OCI-LY3 (cell line): ENCODE data around the gene TANC1.

Experiments used
- H2AFZ ChIP-seq: fragments of 200-600, 300-600 bp; shearing (Covaris generic); 2 replicates; pipeline ENCODE4 v1.6.0; 2014; ENCODE audit warnings: antibody characterized with exemption, low read depth, low read length
- H3K27ac ChIP-seq: fragments of 200-600, 300-600 bp; sonication (generic); 2 replicates; pipeline ENCODE4 v1.5.1; 2014; ENCODE audit warnings: mild to moderate bottlenecking, low read length, moderate library complexity, mixed read lengths
- H3K27me3 ChIP-seq: fragments of 200-600, 300-600 bp; sonication (generic); 2 replicates; pipeline ENCODE4 v1.6.1; 2014; ENCODE audit warnings: low read depth, low read length, mixed read lengths
- H3K36me3 ChIP-seq: fragments of 200-600, 300-600 bp; sonication (generic); replicated peaks from 2 replicates; pipeline ENCODE3; 2014; ENCODE audit warnings: low read depth, low read length, mixed read lengths
- H3K4me1 ChIP-seq: fragments of 300-600, 200-600 bp; sonication (generic); 2 replicates; pipeline ENCODE4 v1.6.1; 2014; ENCODE audit warnings: low read length, mixed read lengths
- H3K4me2 ChIP-seq: fragments of 200-600, 300-600 bp; sonication (generic); 2 replicates; pipeline ENCODE4 v1.6.1; 2014; ENCODE audit warnings: low read length, mixed read lengths
- H3K4me3 ChIP-seq: fragments of 300-600, 200-600 bp; sonication (generic); 2 replicates; pipeline ENCODE4 v1.5.1; 2014; ENCODE audit warnings: antibody characterized with exemption, mild to moderate bottlenecking, low read length, moderate library complexity
- H3K79me2 ChIP-seq: fragments of 300-600, 200-600 bp; shearing (Covaris generic); 2 replicates; pipeline ENCODE4 v1.6.1; 2014; ENCODE audit warnings: mild to moderate bottlenecking, low read length, mixed read lengths
- H3K9ac ChIP-seq: fragments of 300-600, 200-600 bp; shearing (Covaris generic); 2 replicates; pipeline ENCODE4 v1.6.0; 2014; ENCODE audit warnings: mild to moderate bottlenecking, low read length, moderate library complexity
- H3K9me3 ChIP-seq: fragments of 200-600, 300-600 bp; shearing (Covaris generic); 2 replicates; pipeline ENCODE4 v1.6.1; 2014; ENCODE audit warnings: low read length, mixed read lengths; ENCODE audit not compliant: insufficient read depth
- H4K20me1 ChIP-seq: fragments of 200-600, 300-600 bp; sonication (generic); 2 replicates; pipeline ENCODE4 v1.6.1; 2016; ENCODE audit warnings: low read length, mixed read lengths; ENCODE audit not compliant: insufficient read depth
- EZH2phosphoT487 ChIP-seq: fragments of 200-600 bp; shearing (Covaris generic); IDR thresholded peaks from 2 replicates; pipeline ENCODE4 v1.6.1; 2018; ENCODE audit warnings: antibody characterized with exemption, mixed run types, low read depth
- TF ChIP-seq, protein P1 (sequence below): fragments of 200-600, 300-600 bp; sonication (generic); IDR thresholded peaks from 2 replicates; pipeline ENCODE4 v1.5.1; 2014; ENCODE audit warnings: antibody characterized with exemption, low read length, low read depth

Gene TANC1

DNA sequence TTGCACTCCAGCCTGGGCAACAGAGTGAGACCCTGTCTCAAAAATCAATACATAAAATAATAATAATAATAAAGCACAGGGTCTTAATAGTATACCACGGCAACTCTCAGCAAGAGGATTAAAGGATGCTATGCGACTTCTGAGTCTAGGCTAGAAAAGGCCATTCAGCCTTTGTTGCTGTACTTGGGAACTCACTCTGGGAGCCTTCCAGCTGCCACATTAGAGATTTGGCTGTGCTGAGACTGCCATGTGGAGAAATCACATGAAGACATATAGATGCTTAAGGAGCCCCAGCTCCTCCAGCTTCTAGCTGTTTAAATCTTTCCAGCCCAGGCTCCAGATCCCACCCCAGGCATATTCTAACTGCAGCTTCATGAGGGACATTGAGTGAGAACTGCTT is 8.2 kb upstream of the TANC1 start:
- Histone ChIP-seq H3K79me2 (no peaks in the 10 kb centered on the region), H3K4me1 (no peaks in the 10 kb centered on the region), H3K4me3 (no peak overlapping the region), H4K20me1 (no peaks in the 10 kb centered on the region), H3K4me2 (no peak overlapping the region), H2AFZ (no peak overlapping the region), H3K9me3 (no peaks in the 10 kb centered on the region), H3K27me3 (peaks cover 5% of the 10 kb centered on the region; the same call in 1 of the 2 replicates), H3K36me3 (no peaks in the 10 kb centered on the region), H3K9ac (no peak overlapping the region), H3K27ac (no peak overlapping the region)
- TF ChIP-seq EZH2phosphoT487: no peak
- TF ChIP-seq, protein P1, sequence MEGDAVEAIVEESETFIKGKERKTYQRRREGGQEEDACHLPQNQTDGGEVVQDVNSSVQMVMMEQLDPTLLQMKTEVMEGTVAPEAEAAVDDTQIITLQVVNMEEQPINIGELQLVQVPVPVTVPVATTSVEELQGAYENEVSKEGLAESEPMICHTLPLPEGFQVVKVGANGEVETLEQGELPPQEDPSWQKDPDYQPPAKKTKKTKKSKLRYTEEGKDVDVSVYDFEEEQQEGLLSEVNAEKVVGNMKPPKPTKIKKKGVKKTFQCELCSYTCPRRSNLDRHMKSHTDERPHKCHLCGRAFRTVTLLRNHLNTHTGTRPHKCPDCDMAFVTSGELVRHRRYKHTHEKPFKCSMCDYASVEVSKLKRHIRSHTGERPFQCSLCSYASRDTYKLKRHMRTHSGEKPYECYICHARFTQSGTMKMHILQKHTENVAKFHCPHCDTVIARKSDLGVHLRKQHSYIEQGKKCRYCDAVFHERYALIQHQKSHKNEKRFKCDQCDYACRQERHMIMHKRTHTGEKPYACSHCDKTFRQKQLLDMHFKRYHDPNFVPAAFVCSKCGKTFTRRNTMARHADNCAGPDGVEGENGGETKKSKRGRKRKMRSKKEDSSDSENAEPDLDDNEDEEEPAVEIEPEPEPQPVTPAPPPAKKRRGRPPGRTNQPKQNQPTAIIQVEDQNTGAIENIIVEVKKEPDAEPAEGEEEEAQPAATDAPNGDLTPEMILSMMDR: no peak

DNA sequence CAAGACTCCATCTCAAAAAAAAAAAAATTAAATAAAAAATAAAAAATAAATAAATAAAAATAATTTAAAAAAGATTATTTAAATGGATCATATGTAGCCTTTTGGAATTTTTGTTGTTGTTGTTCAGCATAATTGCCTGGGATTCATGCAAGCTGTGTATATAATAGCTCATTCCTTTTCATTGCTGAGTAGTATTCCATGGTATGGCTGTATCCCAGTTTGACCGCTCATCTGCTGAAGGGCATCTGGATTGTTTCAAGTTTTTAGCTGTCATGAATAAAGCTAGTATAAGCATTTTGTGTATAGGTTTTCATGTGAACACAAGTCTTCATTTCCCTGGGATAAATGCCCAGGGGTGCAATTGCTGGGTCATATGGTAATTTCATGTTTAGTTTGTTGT is 6.4 kb upstream of the TANC1 start:
- H3K36me3 ChIP-seq: no peaks in the 10 kb centered on the region
- TF ChIP-seq, protein P1: no peak
- TF ChIP-seq EZH2phosphoT487: no peak

DNA sequence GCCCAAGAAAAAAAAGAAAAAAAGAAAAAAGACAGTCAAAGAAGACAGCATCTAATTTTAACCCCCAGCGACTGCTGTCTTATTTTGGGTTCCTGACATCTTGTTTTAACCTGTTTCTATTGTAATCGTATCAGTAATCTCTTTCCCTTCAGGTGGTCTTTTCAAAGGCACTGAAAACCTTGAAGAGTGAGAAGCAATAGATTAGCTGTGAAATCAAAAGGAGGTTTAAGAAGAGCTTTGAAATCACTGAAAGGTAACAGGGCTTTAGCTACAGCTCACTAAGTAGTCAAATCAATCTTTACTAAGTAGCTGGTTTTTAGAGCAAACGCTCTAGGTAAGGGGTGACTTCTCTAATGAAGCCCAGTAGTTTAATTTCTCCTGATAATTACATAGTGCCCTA is 5.4 kb upstream of the TANC1 start:
- Histone ChIP-seq H3K4me3 (no peak overlapping the region), H3K4me1 (no peaks in the 10 kb centered on the region), H2AFZ (no peak overlapping the region), H4K20me1 (no peaks in the 10 kb centered on the region), H3K36me3 (no peaks in the 10 kb centered on the region), H3K9me3 (no peaks in the 10 kb centered on the region), H3K79me2 (no peaks in the 10 kb centered on the region), H3K27me3 (0 out of 2 replicates have a peak, but pooled peaks cover 5% of the 10 kb centered on the region), H3K9ac (no peak overlapping the region), H3K4me2 (no peak overlapping the region), H3K27ac (no peak overlapping the region)
- TF ChIP-seq, protein P1: no peak
- TF ChIP-seq EZH2phosphoT487: no peak

More for the DNA sequence above, 6.4 kb upstream of the TANC1 start:
- Histone ChIP-seq H3K4me1 (no peaks in the 10 kb centered on the region), H4K20me1 (no peaks in the 10 kb centered on the region), H3K9me3 (no peaks in the 10 kb centered on the region), H3K27me3 (peaks cover 5% of the 10 kb centered on the region; the same call in 1 of the 2 replicates), H2AFZ (no peak overlapping the region), H3K79me2 (no peaks in the 10 kb centered on the region), H3K9ac (no peak overlapping the region), H3K4me3 (no peak overlapping the region), H3K4me2 (no peak overlapping the region), H3K27ac (no peak overlapping the region)

DNA sequence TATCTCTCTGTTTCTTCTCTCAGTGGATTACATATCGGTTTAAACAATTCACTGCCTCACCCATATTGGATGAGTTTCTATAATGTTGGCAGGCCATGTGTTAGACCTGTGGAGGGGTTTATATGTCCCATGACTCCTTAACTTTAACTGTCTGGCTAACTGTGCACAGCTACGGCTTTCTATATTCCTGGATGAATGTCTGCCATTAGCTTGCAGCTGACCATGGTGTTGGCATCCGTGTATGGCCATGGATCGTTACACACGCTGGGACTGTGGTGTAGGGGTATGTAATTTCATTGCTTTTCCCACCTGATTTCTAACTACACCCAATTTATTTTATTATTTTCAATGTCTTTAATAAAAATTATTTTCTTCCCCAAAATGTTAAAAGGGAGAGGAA is 3.3 kb upstream of the TANC1 start:
- Histone ChIP-seq H3K9ac (no peak overlapping the region), H3K79me2 (no peaks in the 10 kb centered on the region), H3K9me3 (no peaks in the 10 kb centered on the region), H3K4me2 (no peak overlapping the region), H3K36me3 (no peaks in the 10 kb centered on the region), H3K27me3 (0 out of 2 replicates have a peak, but pooled peaks cover 5% of the 10 kb centered on the region), H2AFZ (no peak overlapping the region), H3K4me1 (no peaks in the 10 kb centered on the region), H3K4me3 (no peak overlapping the region), H3K27ac (no peak overlapping the region), H4K20me1 (no peaks in the 10 kb centered on the region)
- TF ChIP-seq EZH2phosphoT487: no peak
- TF ChIP-seq, protein P1: no peak
